DND-41 (cell line): ENCODE results near the gene RYR2.

ENCODE experiments used
- EZH2 ChIP-seq: IDR thresholded peaks from 3 replicates; pipeline ENCODE4 v1.6.1; 2012; ENCODE audit warnings: borderline replicate concordance, low read depth, mild to moderate bottlenecking, moderate library complexity, low read length, inconsistent platforms; ENCODE audit not compliant: severe bottlenecking
- TF ChIP-seq, protein P1 (sequence below): IDR thresholded peaks from 2 replicates; pipeline ENCODE4 v1.5.1; 2012; ENCODE audit warnings: borderline replicate concordance, low read length, moderate library complexity, mild to moderate bottlenecking; ENCODE audit not compliant: poor library complexity, severe bottlenecking; ENCODE audit errors: extremely low read depth

DNA sequence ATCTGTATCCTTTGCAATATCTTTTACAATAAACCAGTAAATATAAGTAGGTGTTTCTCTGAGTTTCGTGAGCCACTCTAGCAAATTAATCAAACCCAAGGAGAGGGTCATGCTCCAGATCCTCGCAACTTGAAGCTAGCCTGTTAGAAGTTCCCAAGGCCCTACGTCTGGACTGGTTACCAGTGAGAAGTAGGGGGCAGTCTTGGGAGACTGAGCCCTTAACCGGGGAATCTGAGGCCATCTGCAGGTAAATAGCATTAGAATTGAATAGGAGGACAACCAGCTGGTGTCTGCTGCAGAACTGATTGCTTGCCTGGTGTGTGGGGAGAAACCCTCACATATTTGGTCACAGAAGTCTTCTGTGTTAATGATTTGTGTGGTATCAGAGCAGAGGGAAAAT, 190.5 kb downstream of the RYR2 start:
- no peak for TF ChIP-seq EZH2
- TF ChIP-seq, protein P1, sequence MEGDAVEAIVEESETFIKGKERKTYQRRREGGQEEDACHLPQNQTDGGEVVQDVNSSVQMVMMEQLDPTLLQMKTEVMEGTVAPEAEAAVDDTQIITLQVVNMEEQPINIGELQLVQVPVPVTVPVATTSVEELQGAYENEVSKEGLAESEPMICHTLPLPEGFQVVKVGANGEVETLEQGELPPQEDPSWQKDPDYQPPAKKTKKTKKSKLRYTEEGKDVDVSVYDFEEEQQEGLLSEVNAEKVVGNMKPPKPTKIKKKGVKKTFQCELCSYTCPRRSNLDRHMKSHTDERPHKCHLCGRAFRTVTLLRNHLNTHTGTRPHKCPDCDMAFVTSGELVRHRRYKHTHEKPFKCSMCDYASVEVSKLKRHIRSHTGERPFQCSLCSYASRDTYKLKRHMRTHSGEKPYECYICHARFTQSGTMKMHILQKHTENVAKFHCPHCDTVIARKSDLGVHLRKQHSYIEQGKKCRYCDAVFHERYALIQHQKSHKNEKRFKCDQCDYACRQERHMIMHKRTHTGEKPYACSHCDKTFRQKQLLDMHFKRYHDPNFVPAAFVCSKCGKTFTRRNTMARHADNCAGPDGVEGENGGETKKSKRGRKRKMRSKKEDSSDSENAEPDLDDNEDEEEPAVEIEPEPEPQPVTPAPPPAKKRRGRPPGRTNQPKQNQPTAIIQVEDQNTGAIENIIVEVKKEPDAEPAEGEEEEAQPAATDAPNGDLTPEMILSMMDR, result no peak
